Peyer's patch (tissue), 4 donors: ENCODE measurements around the gene NAT8L.

Source experiments
- POLR2A ChIP-seq, 2 donors: fragments of 450-650 bp; IDR thresholded peaks; one replicate each; pipeline ENCODE4 v1.5.1; 2017; ENCODE audit warnings: antibody characterized with exemption in 2 of 2, mild to moderate bottlenecking in 2 of 2, moderate library complexity in 2 of 2
- TF ChIP-seq, protein P1 (sequence below), 6 experiments: fragments of 450-650 bp in 4 of 6; fragments of 200-600 bp in 2 of 6; sonication (generic) in 1 of 6; IDR thresholded peaks; one replicate each; pipeline ENCODE4 v1.5.1; 2017 to 2019; ENCODE audit warnings: antibody characterized with exemption in 6 of 6, mild to moderate bottlenecking in 3 of 6, moderate library complexity in 1 of 6

DNA sequence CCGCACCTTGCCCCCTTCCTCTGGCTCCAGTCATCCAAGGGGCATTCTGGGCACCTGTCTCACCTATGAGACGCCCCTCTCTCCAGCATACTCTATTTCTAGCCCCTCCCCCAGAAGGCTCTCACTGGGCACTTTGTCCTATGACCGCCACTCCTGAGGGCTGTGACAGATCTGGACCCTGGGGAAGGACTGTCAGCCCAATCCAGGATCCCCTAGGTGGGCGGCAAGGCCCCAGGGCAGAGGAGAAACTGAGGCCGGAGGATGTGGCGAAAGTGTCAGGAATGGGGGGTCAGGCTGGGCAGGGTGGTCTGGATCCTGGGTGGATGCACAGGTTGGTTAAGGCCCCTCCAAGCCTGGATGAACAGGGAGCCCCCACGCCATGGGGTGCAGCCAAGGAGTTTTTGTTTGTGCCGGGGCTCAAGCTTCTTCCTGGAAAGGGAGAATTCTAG is 16.2 kb upstream of the NAT8L start:
- TF ChIP-seq, protein P1, sequence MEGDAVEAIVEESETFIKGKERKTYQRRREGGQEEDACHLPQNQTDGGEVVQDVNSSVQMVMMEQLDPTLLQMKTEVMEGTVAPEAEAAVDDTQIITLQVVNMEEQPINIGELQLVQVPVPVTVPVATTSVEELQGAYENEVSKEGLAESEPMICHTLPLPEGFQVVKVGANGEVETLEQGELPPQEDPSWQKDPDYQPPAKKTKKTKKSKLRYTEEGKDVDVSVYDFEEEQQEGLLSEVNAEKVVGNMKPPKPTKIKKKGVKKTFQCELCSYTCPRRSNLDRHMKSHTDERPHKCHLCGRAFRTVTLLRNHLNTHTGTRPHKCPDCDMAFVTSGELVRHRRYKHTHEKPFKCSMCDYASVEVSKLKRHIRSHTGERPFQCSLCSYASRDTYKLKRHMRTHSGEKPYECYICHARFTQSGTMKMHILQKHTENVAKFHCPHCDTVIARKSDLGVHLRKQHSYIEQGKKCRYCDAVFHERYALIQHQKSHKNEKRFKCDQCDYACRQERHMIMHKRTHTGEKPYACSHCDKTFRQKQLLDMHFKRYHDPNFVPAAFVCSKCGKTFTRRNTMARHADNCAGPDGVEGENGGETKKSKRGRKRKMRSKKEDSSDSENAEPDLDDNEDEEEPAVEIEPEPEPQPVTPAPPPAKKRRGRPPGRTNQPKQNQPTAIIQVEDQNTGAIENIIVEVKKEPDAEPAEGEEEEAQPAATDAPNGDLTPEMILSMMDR (IDR thresholded peaks at IDR 0.05), result no peak
- no peak for TF ChIP-seq POLR2A (IDR thresholded peaks at IDR 0.05)
